Measurements from ENCODE around the gene ABCB6. TPM values are rescaled to one million over a fixed set of nuclear protein-coding genes. Genes with fewer than 3 reads are reported as not detected.

Gene ABCB6
- total RNA-seq, 1 donor from 2014 or later, result 23.8 TPM

GRCh38 chr2:219172231-219173154 is 46.3 kb downstream of the ABCB6 start:
- H3K4me3 ChIP-seq, result no peak overlapping the region
- peaks cover 0 to 30% of the 10 kb centered on the region in 2 donors for H3K36me3 ChIP-seq
- H3K27ac ChIP-seq, result peak overlapping the region; percentile 81
- no peaks in the 10 kb centered on the region for H3K27me3 ChIP-seq
- no peak for TF ChIP-seq POLR2AphosphoS5 (IDR thresholded peaks at IDR 0.05; ENCODE audit: insufficient read depth in 1 of 2, low read depth in 1 of 2)
- no peak for TF ChIP-seq POLR2A (IDR thresholded peaks at IDR 0.05)
- TF ChIP-seq CTCF (IDR thresholded peaks at IDR 0.05), result no peak
- peaks cover 16% of the 10 kb centered on the region for H3K4me1 ChIP-seq
- peak in 1 of 2 donors; percentile 85 for DNase-seq (ENCODE audit: extremely low spot score in 2 of 2)
- H3K9me3 ChIP-seq, result no peaks in the 10 kb centered on the region
- intact Hi-C loops (cut with DNase I), result no loop called here

- H3K27me3 ChIP-seq, result no peaks in the 10 kb centered on the region
- no peak overlapping the region for H3K4me3 ChIP-seq
- TF ChIP-seq POLR2AphosphoS5 (IDR thresholded peaks at IDR 0.05; ENCODE audit: insufficient read depth in 1 of 2, low read depth in 1 of 2) (peak; percentile 58 to 77), POLR2A (IDR thresholded peaks at IDR 0.05) (no peak), CTCF (IDR thresholded peaks at IDR 0.05) (peak; percentile 63 to 67 (median 65))
- peaks cover 0 to 30% of the 10 kb centered on the region in 2 donors for H3K36me3 ChIP-seq
- DNase-seq (ENCODE audit: extremely low spot score in 2 of 2), result peak in 1 of 2 donors; percentile 92
- H3K4me1 ChIP-seq, result peaks cover 16% of the 10 kb centered on the region
- intact Hi-C loops (cut with DNase I), result no loop called here
- peak overlapping the region; percentile 81 for H3K27ac ChIP-seq
- H3K9me3 ChIP-seq, result no peaks in the 10 kb centered on the region
Measured at GRCh38 chr2:219171231-219171651, 47.5 kb downstream of the ABCB6 start.

DNA sequence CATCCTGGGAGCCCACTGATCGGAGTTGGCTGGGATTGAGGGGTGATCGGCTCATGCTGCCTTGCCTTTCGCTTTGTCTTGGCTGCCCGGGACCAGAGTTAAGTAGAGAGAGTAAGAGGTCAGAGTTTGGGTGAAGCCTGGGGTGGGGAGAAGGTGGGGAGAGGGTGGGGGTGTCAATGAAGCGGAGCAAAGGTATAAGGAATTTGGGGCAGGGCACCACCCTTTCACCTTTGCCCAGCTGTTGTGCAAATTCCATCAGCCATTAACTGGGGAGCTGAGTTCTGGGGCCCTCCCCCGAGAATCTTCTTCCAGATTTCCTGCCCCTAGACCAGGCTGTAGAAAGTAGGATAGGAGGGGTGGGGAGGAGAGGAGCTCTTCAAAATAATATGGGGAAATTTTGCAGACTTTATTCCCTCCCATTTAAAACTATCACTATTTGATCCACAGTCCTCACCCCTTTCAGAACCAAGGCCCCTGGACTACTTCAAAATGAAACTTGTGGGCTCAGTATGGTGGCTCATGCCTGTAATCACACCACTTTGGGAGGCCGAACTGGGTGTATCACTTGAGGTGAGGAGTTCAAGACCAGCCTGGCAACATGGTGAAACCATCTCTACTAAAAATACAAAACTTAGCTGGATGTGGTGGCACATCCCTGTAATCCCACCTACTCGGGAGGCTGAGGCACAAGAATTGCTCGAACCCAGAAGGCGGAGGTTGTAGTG is 48.7 kb downstream of the ABCB6 start, which contains the start of gene SLC23A3:
Gene SLC23A3 (minus strand): TSS at position 100 of the 725 bp plus-strand sequence. CDS start 45 bp downstream, at position 55.
- no peaks in the 10 kb centered on the region for H3K9me3 ChIP-seq

GRCh38 chr2:219168932-219169331 is 49.8 kb downstream of the ABCB6 start:
- H3K27me3 ChIP-seq, result no peaks in the 10 kb centered on the region
- H3K4me3 ChIP-seq, result no peak overlapping the region
- no peak overlapping the region for H3K27ac ChIP-seq
- TF ChIP-seq POLR2AphosphoS5 (IDR thresholded peaks at IDR 0.05; ENCODE audit: insufficient read depth in 1 of 2, low read depth in 1 of 2) (no peak), POLR2A (IDR thresholded peaks at IDR 0.05) (no peak), CTCF (IDR thresholded peaks at IDR 0.05) (no peak)
- DNase-seq (ENCODE audit: extremely low spot score in 2 of 2), result peak in 1 of 2 donors; percentile 81
- H3K4me1 ChIP-seq, result no peaks in the 10 kb centered on the region
- intact Hi-C loops (cut with DNase I), result loop anchor here (5.0 to 10.0 kb wide), 2 partner anchors 128 to 216 kb away; partner anchors contain the start of gene DNPEP
- no peaks in the 10 kb centered on the region for H3K9me3 ChIP-seq
- peaks cover 0 to 16% of the 10 kb centered on the region in 2 donors for H3K36me3 ChIP-seq

More for the DNA sequence above, 48.7 kb downstream of the ABCB6 start, which contains the start of gene SLC23A3:
- Histone ChIP-seq H3K27me3 (no peaks in the 10 kb centered on the region), H3K27ac (peak within 1 kb of the TSS; percentile 81), H3K4me1 (peaks cover 5% of the 10 kb centered on the region), H3K4me3 (no peak within 1 kb of the TSS), H3K36me3 (peaks cover 0 to 27% of the 10 kb centered on the region in 2 donors)
- DNase-seq (ENCODE audit: extremely low spot score in 2 of 2), result peak in 1 of 2 donors; percentile 27
- intact Hi-C loops (cut with DNase I), result loop anchor here (5.0 to 10.0 kb wide), 2 partner anchors 127 to 215 kb away; partner anchors contain the start of gene DNPEP
- TF ChIP-seq POLR2AphosphoS5 (IDR thresholded peaks at IDR 0.05; ENCODE audit: insufficient read depth in 1 of 2, low read depth in 1 of 2) (no peak), POLR2A (IDR thresholded peaks at IDR 0.05) (no peak), CTCF (IDR thresholded peaks at IDR 0.05) (no peak)

All from vagina (tissue), 2 donors.